HepG2 (cell line): ENCODE measurements around the gene CD19. TPM values are rescaled to one million over a fixed set of nuclear protein-coding genes. Genes with fewer than 3 reads are reported as not detected.
"Not testable (repeated sequence)": the region's sequence is repeated elsewhere in the genome, so short reads cannot be mapped to it uniquely, and the experiment has no call there.

ENCODE experiments used
- ATAC-seq: fragments of 200-7000 bp; cut with Tn5 transposase; 3 replicates; pipeline ENCODE4 v1.9.1; 2020; ENCODE audit warnings: mild to moderate bottlenecking, moderate library complexity
- BruUV-seq: library from RNA; stranded (reverse); fragments of 400-500 nt; replicated peaks from 2 replicates; lab custom pipeline; 2021; lab: Mats Ljungman, UMichigan
- CTCF ChIA-PET: fragments of 300-600 bp; formaldehyde crosslinking; extraction: SDS; loops from one replicate; lab custom pipeline; 2021; ENCODE audit warnings: low total read pairs, inconsistent platforms, low intra/inter-chr PET ratio; lab: Yijun Ruan, JAX
- POLR2A ChIA-PET: fragments of 350-600 bp; sonication (Branson Sonifier 250); formaldehyde crosslinking; loops from one replicate; lab custom pipeline; 2020; ENCODE audit warnings: antibody characterized with exemption, inconsistent platforms; lab: Yijun Ruan, JAX
- DNase-seq: peaks from one replicate; pipeline ENCODE4 v3.0.0-alpha.2; 2015; ENCODE audit warnings: low spot score
- FAIRE-seq: peaks from 3 replicates; lab custom pipeline; 2011; peaks lifted over from hg19 to GRCh38; lab: Jason Lieb, UNC
- H2AFZ ChIP-seq: one replicate; pipeline ENCODE4 v1.6.1; 2011; ENCODE audit warnings: low read length, inconsistent platforms
- H3K27ac ChIP-seq: fragments of 300-600 bp; 3 replicates; pipeline ENCODE4 v1.8.0; 2011; ENCODE audit warnings: mixed run types, mild to moderate bottlenecking, mixed read lengths, low read length, inconsistent platforms; ENCODE audit not compliant: insufficient read depth; ENCODE audit errors: extremely low read length
- H3K27me3 ChIP-seq, 2 experiments: fragments of 200-600 bp in 1 of 2; 2 replicates in 1 of 2; 3 replicates in 1 of 2; pipeline versions ENCODE4 v1.6.0 to v1.8.0; 2011; ENCODE audit warnings: low read length in 2 of 2, mild to moderate bottlenecking in 2 of 2, moderate library complexity in 2 of 2, inconsistent platforms in 1 of 2; ENCODE audit not compliant: insufficient read depth in 2 of 2, control insufficient read depth in 1 of 2
- H3K36me3 ChIP-seq, 2 experiments: fragments of 200-600 bp in 1 of 2; replicated peaks in 1 of 2; 2 replicates in 1 of 2; 3 replicates in 1 of 2; pipeline versions ENCODE4 v1.5.1 to v1.8.0; 2011; ENCODE audit warnings: low read length in 2 of 2, inconsistent platforms in 1 of 2; ENCODE audit not compliant: insufficient read depth in 2 of 2, control insufficient read depth in 1 of 2
- H3K4me1 ChIP-seq: 2 replicates; pipeline ENCODE4 v1.5.1; 2012; ENCODE audit warnings: low read length, inconsistent platforms; ENCODE audit not compliant: insufficient read depth
- H3K4me2 ChIP-seq: 2 replicates; pipeline ENCODE4 v1.6.0; 2011; ENCODE audit warnings: low read depth, low read length, inconsistent platforms
- H3K4me3 ChIP-seq, 3 experiments: fragments of 200-600 bp in 1 of 3; sonication (generic), shearing (Covaris generic) in 1 of 3; replicated peaks in 1 of 3; 2 replicates each; pipeline ENCODE4 v1.5.1; 2011 to 2016; ENCODE audit warnings: low read length in 3 of 3, inconsistent platforms in 2 of 3, low read depth in 2 of 3, mild to moderate bottlenecking in 2 of 3, control low read depth in 1 of 3, mixed read lengths in 1 of 3; ENCODE audit not compliant: insufficient read depth in 1 of 3
- H3K79me2 ChIP-seq: one replicate; pipeline ENCODE4 v1.6.1; 2011; ENCODE audit warnings: low read length, inconsistent platforms; ENCODE audit not compliant: insufficient read depth
- H3K9ac ChIP-seq: 2 replicates; pipeline ENCODE4 v1.6.0; 2011; ENCODE audit warnings: mild to moderate bottlenecking, low read depth, low read length, inconsistent platforms; ENCODE audit not compliant: insufficient read depth
- H3K9me3 ChIP-seq: 2 replicates; pipeline ENCODE4 v1.5.1; 2012; ENCODE audit warnings: mild to moderate bottlenecking, low read length
- H4K20me1 ChIP-seq: 2 replicates; pipeline ENCODE4 v1.6.0; 2011; ENCODE audit warnings: inconsistent platforms, mild to moderate bottlenecking, low read length, moderate library complexity; ENCODE audit not compliant: insufficient read depth
- CEBPB ChIP-seq: IDR thresholded peaks from 2 replicates; pipeline ENCODE4 v1.6.1; 2011; ENCODE audit warnings: low read depth, low read length, improper control_type of control experiment, borderline replicate concordance
- SRSF9 ChIP-seq: fragments of 200-400 bp; formaldehyde crosslinking; IDR thresholded peaks from 2 replicates; pipeline ENCODE4 v1.6.1; 2018; ENCODE audit warnings: borderline replicate concordance, mild to moderate bottlenecking, low read depth, low read length; ENCODE audit not compliant: insufficient read depth, poor library complexity, severe bottlenecking
- ZNF121 ChIP-seq: sonication (generic); formaldehyde crosslinking; IDR thresholded peaks from 2 replicates; pipeline ENCODE4 v1.5.0; 2020; ENCODE audit warnings: mild to moderate bottlenecking, missing genetic modification reagents
- WGBS: methylation state at CpG from one replicate; pipeline ENCODE4 v1.1.6; 2017; ENCODE audit warnings: low lambda C conversion rate; 5-methylcytosine and 5-hydroxymethylcytosine counted together
- in situ Hi-C: cut with HindIII; loops from 2 replicates; pipeline ENCODE4 v1.10.0; 2017; ENCODE audit warnings: low pct_unique_long_range_greater_than_20kb; ENCODE audit not compliant: extremely low pct_ligation_motif_present
- intact Hi-C: fragments of 100-400 bp; cut with micrococcal nuclease; formaldehyde crosslinking; loops from one replicate; pipeline ENCODE4 v1.10.0; 2022; ENCODE audit not compliant: unreplicated experiment
- polyA plus RNA-seq, 8 experiments: library from polyadenylated mRNA; depleted of rRNA in 3 of 8; stranded (reverse) in 7 of 8; unstranded in 1 of 8; fragments of >200 nt; fragmentation: Illumina TruSeq in 4 of 8; extraction: Trizol in 4 of 8; gene quantifications; 2 replicates each; pipeline versions ENCODE4 v1.2.1 to v1.2.3, GENCODE V29; 2011 to 2016; ENCODE audit warnings: low read depth in 4 of 8, missing spikeins in 1 of 8, mixed read lengths in 1 of 8; ENCODE audit not compliant: insufficient read depth in 1 of 8
- total RNA-seq, 5 experiments: library from RNA; depleted of rRNA; stranded (reverse); fragments of >200 nt; fragmentation: Illumina TruSeq; extraction: Trizol; gene quantifications; 2 replicates each; pipeline ENCODE4 v1.2.3, GENCODE V29; 2016; ENCODE audit warnings: low read depth in 1 of 5

CD19 gene
- total and polyA plus RNA-seq, 2 of the 13 experiments (the other 11 are each of a cell fraction or from before 2014, with no cell fraction given), result 0.55 to 1.1 TPM

DNA sequence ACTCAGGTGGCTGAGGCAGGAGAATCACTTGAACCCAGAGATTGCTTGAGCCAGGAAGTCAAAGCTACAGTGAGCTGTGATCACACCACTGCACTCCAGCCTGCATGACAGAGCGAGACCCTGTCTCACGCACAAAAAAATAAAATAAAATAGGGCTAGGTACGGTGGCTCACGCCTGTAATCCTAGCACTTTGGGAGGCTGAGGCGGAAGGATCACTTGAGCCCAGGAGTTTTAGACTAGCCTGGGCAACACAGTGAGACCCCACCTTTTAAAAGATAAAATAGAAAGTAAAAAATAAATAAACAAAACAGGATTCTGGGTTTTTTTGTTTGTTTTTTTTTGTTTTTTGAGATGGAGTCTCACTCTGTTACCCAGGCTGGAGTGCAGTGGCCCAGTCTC is 41.4 kb upstream of the CD19 start:
- not testable (repeated sequence) for H2AFZ ChIP-seq, H3K4me3 ChIP-seq, BruUV-seq, ATAC-seq
- TF ChIP-seq ZNF121 (CRISPR knock-in tag), result peak; percentile 69
- TF ChIP-seq, all 625 proteins: peak for 1; not testable (repeated sequence) for 624
- H4K20me1 ChIP-seq, CTCF ChIA-PET, H3K9me3 ChIP-seq, H3K27me3 ChIP-seq, in situ Hi-C loops, H3K79me2 ChIP-seq, H3K9ac ChIP-seq, intact Hi-C loops, H3K27ac ChIP-seq, FAIRE-seq, DNase-seq, H3K4me2 ChIP-seq: not testable (repeated sequence)
- H3K36me3 ChIP-seq, result peaks cover 22 to 29% of the 10 kb centered on the region in 2 experiments
- peaks cover 17% of the 10 kb centered on the region for H3K4me1 ChIP-seq
- POLR2A ChIA-PET, result interaction anchor here (1.3 to 2.8 kb wide), 3 partner anchors 26 to 46 kb away, joined by 6 to 21 read pairs (median 11); partner anchors contain the start of gene SH2B1
- WGBS, result 97% methylated on average over 5 of the region's 5 CpGs

DNA sequence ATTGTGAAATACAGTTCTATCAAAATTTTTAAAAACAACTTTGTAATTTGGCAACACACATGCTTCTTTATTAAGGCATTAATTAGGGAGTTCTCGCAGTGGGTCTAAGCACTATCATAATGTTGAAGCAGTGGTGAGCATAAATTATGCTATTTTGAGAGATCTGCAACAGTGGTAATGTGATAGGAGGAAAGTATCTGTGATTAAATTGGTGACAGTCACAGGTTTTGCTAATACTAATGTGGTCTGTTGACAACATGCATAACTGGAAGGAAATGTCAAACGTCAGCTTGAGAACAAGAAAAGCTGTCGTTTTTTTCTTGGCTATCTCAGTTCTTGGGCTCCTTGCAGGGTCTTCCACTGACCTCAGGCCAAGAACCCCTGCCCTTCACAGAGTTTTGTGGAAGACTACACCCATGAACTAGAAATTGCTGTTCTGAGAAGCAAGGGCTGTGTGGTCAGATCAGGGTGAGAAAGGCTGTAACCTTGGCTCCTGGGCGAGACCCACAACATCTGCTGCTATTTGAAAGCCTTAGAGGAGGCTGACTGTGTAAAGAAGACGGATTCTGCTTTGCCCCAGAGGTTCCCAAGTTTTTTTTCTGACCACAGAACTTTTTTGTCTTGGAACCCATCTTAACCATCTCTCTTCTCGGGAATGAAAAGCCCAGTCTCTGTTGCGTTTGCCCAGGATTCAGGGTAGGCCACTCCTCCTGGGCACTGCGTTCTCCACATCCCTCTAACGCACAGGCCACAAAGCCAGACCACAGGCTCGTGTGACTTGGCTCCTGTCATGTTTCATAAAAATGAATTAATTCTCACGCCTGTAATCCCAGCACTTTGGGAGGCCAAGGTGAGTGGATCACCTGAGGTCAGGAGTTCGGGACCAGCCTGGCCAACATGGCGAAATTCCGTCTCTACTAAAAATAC is 39.5 kb upstream of the CD19 start:
- ChIA-PET POLR2A (no interaction called here), CTCF (no interaction called here)
- no peak for ATAC-seq
- no peak overlapping the region for H3K9ac ChIP-seq
- intact Hi-C loops (no loop called here), in situ Hi-C loops (no loop called here)
- no peak overlapping the region for H2AFZ ChIP-seq
- H3K4me3 ChIP-seq, result no peak overlapping the region
- no peak overlapping the region for H3K4me2 ChIP-seq
- no peak overlapping the region for H3K27ac ChIP-seq
- no peaks in the 10 kb centered on the region for H4K20me1 ChIP-seq
- WGBS, result 96% methylated on average over 14 of the region's 14 CpGs
- no peaks in the 10 kb centered on the region for H3K27me3 ChIP-seq
- peaks cover 26% of the 10 kb centered on the region for H3K4me1 ChIP-seq
- BruUV-seq, result no TSS peak
- TF ChIP-seq CEBPB (0 out of 2 replicates have a peak, but pooled peaks have one; percentile 18), SRSF9 (no peak)
- no peak for DNase-seq
- FAIRE-seq, result no peak
- peaks cover 16 to 25% of the 10 kb centered on the region in 2 experiments; a peak in 4 of 5 replicates for H3K36me3 ChIP-seq
- H3K79me2 ChIP-seq, result no peaks in the 10 kb centered on the region
- H3K9me3 ChIP-seq, result no peaks in the 10 kb centered on the region
